HepG2 (cell line): ENCODE data around the gene DLEC1. TPM values are rescaled to one million over a fixed set of nuclear protein-coding genes. Genes with fewer than 3 reads are reported as not detected.

Experiments used
- ARNTL ChIP-seq: sonication (generic); formaldehyde crosslinking; IDR thresholded peaks from 2 replicates; pipeline ENCODE4 v1.4.0; 2020; ENCODE audit warnings: mild to moderate bottlenecking, missing genetic modification reagents
- CREB1 ChIP-seq, 2 experiments: fragments of 450-650 bp in 1 of 2; IDR thresholded peaks; 2 replicates each; pipeline ENCODE4 v1.6.1; 2016 to 2017; ENCODE audit warnings: control low read depth in 1 of 2, mild to moderate bottlenecking in 1 of 2, missing compliant biosample characterization in 1 of 2, missing genetic modification characterization in 1 of 2
- HCFC1 ChIP-seq: fragments of 150-350 bp; IDR thresholded peaks from 2 replicates; pipeline ENCODE4 v1.6.1; 2014; ENCODE audit warnings: low read depth, low read length
- KMT2A ChIP-seq: sonication (generic); formaldehyde crosslinking; IDR thresholded peaks from 2 replicates; pipeline ENCODE4 v1.4.0; 2020; ENCODE audit warnings: missing genetic modification reagents
- MIER3 ChIP-seq: IDR thresholded peaks from 2 replicates; pipeline ENCODE4 v1.6.1; 2016; ENCODE audit warnings: missing compliant biosample characterization, borderline replicate concordance
- MXI1 ChIP-seq: IDR thresholded peaks from 3 replicates; pipeline ENCODE4 v1.6.1; 2012; ENCODE audit warnings: low read depth, low read length, inconsistent platforms, borderline replicate concordance
- NR3C1 ChIP-seq: sonication (generic); formaldehyde crosslinking; IDR thresholded peaks from 2 replicates; pipeline ENCODE4 v1.4.0; 2020; ENCODE audit warnings: missing genetic modification reagents
- RORA ChIP-seq: sonication (generic); formaldehyde crosslinking; IDR thresholded peaks from 2 replicates; pipeline ENCODE4 v1.5.0; 2020; ENCODE audit warnings: mild to moderate bottlenecking, missing genetic modification reagents, moderate library complexity
- SMC3 ChIP-seq: IDR thresholded peaks from 2 replicates; pipeline ENCODE4 v1.6.1; 2011; ENCODE audit warnings: low read length, improper control_type of control experiment
- TBL1XR1 ChIP-seq: fragments of 150-350 bp; IDR thresholded peaks from 2 replicates; pipeline ENCODE4 v1.6.1; 2014; ENCODE audit warnings: borderline replicate concordance, low read length; ENCODE audit not compliant: partially characterized antibody
- THAP11 ChIP-seq: IDR thresholded peaks from 2 replicates; pipeline ENCODE4 v1.6.1; 2016; ENCODE audit warnings: missing biosample characterization, missing genetic modification reagents
- ZMYM4 ChIP-seq: sonication (generic); formaldehyde crosslinking; IDR thresholded peaks from 2 replicates; pipeline ENCODE4 v1.8.1; 2023; ENCODE audit warnings: mild to moderate bottlenecking, missing genetic modification reagents
- polyA plus RNA-seq, 8 experiments: library from polyadenylated mRNA; depleted of rRNA in 3 of 8; stranded (reverse) in 7 of 8; unstranded in 1 of 8; fragments of >200 nt; fragmentation: Illumina TruSeq in 4 of 8; extraction: Trizol in 4 of 8; gene quantifications; 2 replicates each; pipeline versions ENCODE4 v1.2.1 to v1.2.3, GENCODE V29; 2011 to 2016; ENCODE audit warnings: low read depth in 4 of 8, missing spikeins in 1 of 8, mixed read lengths in 1 of 8; ENCODE audit not compliant: insufficient read depth in 1 of 8
- total RNA-seq, 5 experiments: library from RNA; depleted of rRNA; stranded (reverse); fragments of >200 nt; fragmentation: Illumina TruSeq; extraction: Trizol; gene quantifications; 2 replicates each; pipeline ENCODE4 v1.2.3, GENCODE V29; 2016; ENCODE audit warnings: low read depth in 1 of 5
- TF ChIP-seq, protein P1 (sequence below), 2 experiments: sonication (generic) in 1 of 2; formaldehyde crosslinking in 1 of 2; IDR thresholded peaks; 2 replicates each; pipeline versions ENCODE4 v1.5.1 to v1.6.1; 2011 to 2020; ENCODE audit warnings: borderline replicate concordance in 1 of 2, low read depth in 1 of 2, low read length in 1 of 2, mild to moderate bottlenecking in 1 of 2, missing genetic modification reagents in 1 of 2, moderate library complexity in 1 of 2
- TF ChIP-seq, protein P2 (sequence below): IDR thresholded peaks from 2 replicates; pipeline ENCODE4 v1.4.0; 2020; ENCODE audit warnings: mild to moderate bottlenecking, missing genetic modification reagents
- TF ChIP-seq, protein P3 (sequence below): IDR thresholded peaks from 2 replicates; pipeline ENCODE4 v1.6.1; 2016; ENCODE audit warnings: missing compliant biosample characterization, missing genetic modification reagents, borderline replicate concordance
- TF ChIP-seq, protein P4 (sequence below): sonication (generic); formaldehyde crosslinking; IDR thresholded peaks from 2 replicates; pipeline ENCODE4 v1.8.0; 2022; ENCODE audit warnings: mild to moderate bottlenecking, missing genetic modification reagents; ENCODE audit not compliant: insufficient replicate concordance
- TF ChIP-seq, protein P5 (sequence below), 2 experiments: sonication (generic) in 1 of 2; formaldehyde crosslinking in 1 of 2; IDR thresholded peaks; 2 replicates each; pipeline versions ENCODE4 v1.4.0 to v1.6.1; 2018 to 2020; ENCODE audit warnings: missing genetic modification reagents in 2 of 2, borderline replicate concordance in 1 of 2, low read depth in 1 of 2, mild to moderate bottlenecking in 1 of 2, missing biosample characterization in 1 of 2

DLEC1 gene
- total and polyA plus RNA-seq, 2 of the 13 experiments (the other 11 are each of a cell fraction or from before 2014, with no cell fraction given): 0.09 TPM; not detected in 1

DNA sequence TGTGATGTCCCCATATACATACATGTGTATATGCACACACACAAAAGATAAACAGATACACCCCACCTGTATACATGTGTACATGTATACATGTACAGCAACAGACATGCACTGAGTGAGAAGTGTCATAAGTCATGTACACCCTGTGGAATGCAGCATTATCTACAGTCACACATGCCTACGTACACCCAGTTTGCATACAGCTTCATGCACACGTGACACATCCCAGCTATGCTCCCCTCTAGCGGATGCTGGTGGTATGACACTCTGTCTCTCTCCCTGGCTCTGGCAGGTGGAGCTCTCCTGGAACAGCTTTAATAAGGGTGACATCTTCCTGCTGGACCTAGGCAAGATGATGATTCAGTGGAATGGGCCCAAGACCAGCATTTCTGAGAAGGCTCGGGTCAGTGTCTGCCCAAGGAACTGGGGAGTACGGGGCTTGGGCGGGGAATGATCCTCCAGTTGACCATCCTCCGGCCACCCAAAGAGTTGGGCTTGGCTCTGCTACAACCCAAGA, 42.2 kb upstream of the DLEC1 start (continued):
- TF ChIP-seq, protein P1, sequence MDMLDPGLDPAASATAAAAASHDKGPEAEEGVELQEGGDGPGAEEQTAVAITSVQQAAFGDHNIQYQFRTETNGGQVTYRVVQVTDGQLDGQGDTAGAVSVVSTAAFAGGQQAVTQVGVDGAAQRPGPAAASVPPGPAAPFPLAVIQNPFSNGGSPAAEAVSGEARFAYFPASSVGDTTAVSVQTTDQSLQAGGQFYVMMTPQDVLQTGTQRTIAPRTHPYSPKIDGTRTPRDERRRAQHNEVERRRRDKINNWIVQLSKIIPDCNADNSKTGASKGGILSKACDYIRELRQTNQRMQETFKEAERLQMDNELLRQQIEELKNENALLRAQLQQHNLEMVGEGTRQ (IDR thresholded peaks at IDR 0.05; ENCODE audit: low read depth, low read length): peak; percentile 96
- TF ChIP-seq, protein P1 (CRISPR knock-in tag; IDR thresholded peaks at IDR 0.05; ENCODE audit: borderline replicate concordance): peak; percentile 94; the same call in 1 of the 2 replicates
- 0 out of 2 replicates have a peak, but pooled peaks have one; percentile 52 for TF ChIP-seq ZMYM4
- TF ChIP-seq ARNTL: peak; percentile 91
- TF ChIP-seq HCFC1: no peak
- TF ChIP-seq, protein P2, sequence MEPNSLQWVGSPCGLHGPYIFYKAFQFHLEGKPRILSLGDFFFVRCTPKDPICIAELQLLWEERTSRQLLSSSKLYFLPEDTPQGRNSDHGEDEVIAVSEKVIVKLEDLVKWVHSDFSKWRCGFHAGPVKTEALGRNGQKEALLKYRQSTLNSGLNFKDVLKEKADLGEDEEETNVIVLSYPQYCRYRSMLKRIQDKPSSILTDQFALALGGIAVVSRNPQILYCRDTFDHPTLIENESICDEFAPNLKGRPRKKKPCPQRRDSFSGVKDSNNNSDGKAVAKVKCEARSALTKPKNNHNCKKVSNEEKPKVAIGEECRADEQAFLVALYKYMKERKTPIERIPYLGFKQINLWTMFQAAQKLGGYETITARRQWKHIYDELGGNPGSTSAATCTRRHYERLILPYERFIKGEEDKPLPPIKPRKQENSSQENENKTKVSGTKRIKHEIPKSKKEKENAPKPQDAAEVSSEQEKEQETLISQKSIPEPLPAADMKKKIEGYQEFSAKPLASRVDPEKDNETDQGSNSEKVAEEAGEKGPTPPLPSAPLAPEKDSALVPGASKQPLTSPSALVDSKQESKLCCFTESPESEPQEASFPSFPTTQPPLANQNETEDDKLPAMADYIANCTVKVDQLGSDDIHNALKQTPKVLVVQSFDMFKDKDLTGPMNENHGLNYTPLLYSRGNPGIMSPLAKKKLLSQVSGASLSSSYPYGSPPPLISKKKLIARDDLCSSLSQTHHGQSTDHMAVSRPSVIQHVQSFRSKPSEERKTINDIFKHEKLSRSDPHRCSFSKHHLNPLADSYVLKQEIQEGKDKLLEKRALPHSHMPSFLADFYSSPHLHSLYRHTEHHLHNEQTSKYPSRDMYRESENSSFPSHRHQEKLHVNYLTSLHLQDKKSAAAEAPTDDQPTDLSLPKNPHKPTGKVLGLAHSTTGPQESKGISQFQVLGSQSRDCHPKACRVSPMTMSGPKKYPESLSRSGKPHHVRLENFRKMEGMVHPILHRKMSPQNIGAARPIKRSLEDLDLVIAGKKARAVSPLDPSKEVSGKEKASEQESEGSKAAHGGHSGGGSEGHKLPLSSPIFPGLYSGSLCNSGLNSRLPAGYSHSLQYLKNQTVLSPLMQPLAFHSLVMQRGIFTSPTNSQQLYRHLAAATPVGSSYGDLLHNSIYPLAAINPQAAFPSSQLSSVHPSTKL (CRISPR knock-in tag): peak; percentile 49; the same call in 1 of the 2 replicates
- TF ChIP-seq KMT2A (CRISPR knock-in tag): no peak
- peak; percentile 17; the same call in 1 of the 2 replicates for TF ChIP-seq THAP11 (CRISPR knock-in tag)
- TF ChIP-seq NR3C1 (CRISPR knock-in tag): no peak
- peak; percentile 65; the same call in 1 of the 2 replicates for TF ChIP-seq SMC3
- peak; percentile 80; the same call in 2 of the 3 replicates for TF ChIP-seq MXI1
- TF ChIP-seq CREB1 (IDR thresholded peaks at IDR 0.05): peak; percentile 80
- no peak for TF ChIP-seq CREB1 (CRISPR knock-in tag; IDR thresholded peaks at IDR 0.05)
- TF ChIP-seq, protein P3, sequence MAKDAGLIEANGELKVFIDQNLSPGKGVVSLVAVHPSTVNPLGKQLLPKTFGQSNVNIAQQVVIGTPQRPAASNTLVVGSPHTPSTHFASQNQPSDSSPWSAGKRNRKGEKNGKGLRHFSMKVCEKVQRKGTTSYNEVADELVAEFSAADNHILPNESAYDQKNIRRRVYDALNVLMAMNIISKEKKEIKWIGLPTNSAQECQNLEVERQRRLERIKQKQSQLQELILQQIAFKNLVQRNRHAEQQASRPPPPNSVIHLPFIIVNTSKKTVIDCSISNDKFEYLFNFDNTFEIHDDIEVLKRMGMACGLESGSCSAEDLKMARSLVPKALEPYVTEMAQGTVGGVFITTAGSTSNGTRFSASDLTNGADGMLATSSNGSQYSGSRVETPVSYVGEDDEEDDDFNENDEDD: peak; percentile 27; the same call in 1 of the 2 replicates
- TF ChIP-seq, protein P4, sequence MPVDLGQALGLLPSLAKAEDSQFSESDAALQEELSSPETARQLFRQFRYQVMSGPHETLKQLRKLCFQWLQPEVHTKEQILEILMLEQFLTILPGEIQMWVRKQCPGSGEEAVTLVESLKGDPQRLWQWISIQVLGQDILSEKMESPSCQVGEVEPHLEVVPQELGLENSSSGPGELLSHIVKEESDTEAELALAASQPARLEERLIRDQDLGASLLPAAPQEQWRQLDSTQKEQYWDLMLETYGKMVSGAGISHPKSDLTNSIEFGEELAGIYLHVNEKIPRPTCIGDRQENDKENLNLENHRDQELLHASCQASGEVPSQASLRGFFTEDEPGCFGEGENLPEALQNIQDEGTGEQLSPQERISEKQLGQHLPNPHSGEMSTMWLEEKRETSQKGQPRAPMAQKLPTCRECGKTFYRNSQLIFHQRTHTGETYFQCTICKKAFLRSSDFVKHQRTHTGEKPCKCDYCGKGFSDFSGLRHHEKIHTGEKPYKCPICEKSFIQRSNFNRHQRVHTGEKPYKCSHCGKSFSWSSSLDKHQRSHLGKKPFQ (CRISPR knock-in tag): no peak
- TF ChIP-seq RORA (CRISPR knock-in tag): no peak
- peak; percentile 45 for TF ChIP-seq TBL1XR1
- 0 out of 2 replicates have a peak, but pooled peaks have one; percentile 45 for TF ChIP-seq MIER3 (CRISPR knock-in tag)
- TF ChIP-seq, protein P5, sequence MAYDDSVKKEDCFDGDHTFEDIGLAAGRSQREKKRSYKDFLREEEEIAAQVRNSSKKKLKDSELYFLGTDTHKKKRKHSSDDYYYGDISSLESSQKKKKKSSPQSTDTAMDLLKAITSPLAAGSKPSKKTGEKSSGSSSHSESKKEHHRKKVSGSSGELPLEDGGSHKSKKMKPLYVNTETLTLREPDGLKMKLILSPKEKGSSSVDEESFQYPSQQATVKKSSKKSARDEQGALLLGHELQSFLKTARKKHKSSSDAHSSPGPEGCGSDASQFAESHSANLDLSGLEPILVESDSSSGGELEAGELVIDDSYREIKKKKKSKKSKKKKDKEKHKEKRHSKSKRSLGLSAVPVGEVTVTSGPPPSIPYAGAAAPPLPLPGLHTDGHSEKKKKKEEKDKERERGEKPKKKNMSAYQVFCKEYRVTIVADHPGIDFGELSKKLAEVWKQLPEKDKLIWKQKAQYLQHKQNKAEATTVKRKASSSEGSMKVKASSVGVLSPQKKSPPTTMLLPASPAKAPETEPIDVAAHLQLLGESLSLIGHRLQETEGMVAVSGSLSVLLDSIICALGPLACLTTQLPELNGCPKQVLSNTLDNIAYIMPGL (CRISPR knock-in tag; IDR thresholded peaks at IDR 0.05; ENCODE audit: borderline replicate concordance in 1 of 2, low read depth in 1 of 2): peak in 1 of 2 experiments; percentile 57; a peak in 1 of 4 replicates
